Esophagus muscularis mucosa (tissue), 4 donors: ENCODE data around the gene TMEM150B.

Experiments
- EP300 ChIP-seq: sonication (generic); formaldehyde crosslinking; IDR thresholded peaks from one replicate; pipeline ENCODE4 v1.6.1; 2017; ENCODE audit warnings: antibody characterized with exemption
- POLR2A ChIP-seq: fragments of 450-650 bp; IDR thresholded peaks from one replicate; pipeline ENCODE4 v1.6.1; 2017; ENCODE audit warnings: antibody characterized with exemption, moderate library complexity, mild to moderate bottlenecking, low read depth
- POLR2AphosphoS5 ChIP-seq, 2 donors: sonication (generic); formaldehyde crosslinking; IDR thresholded peaks; one replicate each; pipeline ENCODE4 v1.6.1; 2017; ENCODE audit warnings: antibody characterized with exemption in 2 of 2
- TF ChIP-seq, protein P1 (sequence below), 3 experiments: fragments of 200-600 bp in 2 of 3; fragments of 450-650 bp in 1 of 3; sonication (generic) in 2 of 3; IDR thresholded peaks; one replicate each; pipeline ENCODE4 v1.5.1; 2017 to 2019; ENCODE audit warnings: antibody characterized with exemption in 3 of 3, mild to moderate bottlenecking in 2 of 3, moderate library complexity in 1 of 3

DNA sequence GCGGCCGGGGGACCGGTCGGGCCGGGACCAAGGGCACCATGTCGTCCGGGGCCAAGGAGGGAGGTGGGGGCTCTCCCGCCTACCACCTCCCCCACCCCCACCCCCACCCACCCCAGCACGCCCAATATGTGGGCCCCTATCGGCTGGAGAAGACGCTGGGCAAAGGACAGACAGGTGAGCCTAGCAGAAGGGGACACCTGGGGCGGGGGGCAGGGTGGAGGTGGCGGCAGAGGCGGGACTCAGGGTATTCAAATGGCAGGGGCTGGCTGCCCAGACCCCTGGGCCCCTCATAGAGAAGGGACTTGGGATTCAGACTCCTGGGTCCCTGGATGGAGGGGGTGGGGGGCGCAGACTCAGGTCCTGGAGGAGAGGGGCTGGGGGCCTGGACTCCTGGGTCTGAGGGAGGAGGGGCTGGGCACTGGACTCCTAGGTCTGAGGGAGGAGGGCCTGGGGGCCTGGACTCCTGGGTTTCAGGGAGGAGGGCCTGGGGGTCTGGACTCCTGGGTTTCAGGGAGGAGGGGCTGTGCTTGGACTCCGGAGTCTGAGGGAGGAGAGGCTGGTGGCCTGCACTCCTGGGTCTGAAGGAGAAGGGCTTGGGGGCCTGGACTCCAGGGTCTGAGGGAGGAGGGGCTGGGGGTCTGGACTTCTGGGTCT, 40.6 kb downstream of the TMEM150B start:
- TF ChIP-seq, protein P1, sequence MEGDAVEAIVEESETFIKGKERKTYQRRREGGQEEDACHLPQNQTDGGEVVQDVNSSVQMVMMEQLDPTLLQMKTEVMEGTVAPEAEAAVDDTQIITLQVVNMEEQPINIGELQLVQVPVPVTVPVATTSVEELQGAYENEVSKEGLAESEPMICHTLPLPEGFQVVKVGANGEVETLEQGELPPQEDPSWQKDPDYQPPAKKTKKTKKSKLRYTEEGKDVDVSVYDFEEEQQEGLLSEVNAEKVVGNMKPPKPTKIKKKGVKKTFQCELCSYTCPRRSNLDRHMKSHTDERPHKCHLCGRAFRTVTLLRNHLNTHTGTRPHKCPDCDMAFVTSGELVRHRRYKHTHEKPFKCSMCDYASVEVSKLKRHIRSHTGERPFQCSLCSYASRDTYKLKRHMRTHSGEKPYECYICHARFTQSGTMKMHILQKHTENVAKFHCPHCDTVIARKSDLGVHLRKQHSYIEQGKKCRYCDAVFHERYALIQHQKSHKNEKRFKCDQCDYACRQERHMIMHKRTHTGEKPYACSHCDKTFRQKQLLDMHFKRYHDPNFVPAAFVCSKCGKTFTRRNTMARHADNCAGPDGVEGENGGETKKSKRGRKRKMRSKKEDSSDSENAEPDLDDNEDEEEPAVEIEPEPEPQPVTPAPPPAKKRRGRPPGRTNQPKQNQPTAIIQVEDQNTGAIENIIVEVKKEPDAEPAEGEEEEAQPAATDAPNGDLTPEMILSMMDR (IDR thresholded peaks at IDR 0.05): no peak
- TF ChIP-seq POLR2A (no peak), EP300 (no peak), POLR2AphosphoS5 (IDR thresholded peaks at IDR 0.05) (no peak)
